GM18861 (cell line): ENCODE measurements around the gene FAM229A.

Source experiments
- ATAC-seq: cut with Tn5 transposase; IDR thresholded peaks from one replicate; pipeline ENCODE4 v1.9.1; 2021; ENCODE audit not compliant: unreplicated experiment

Gene FAM229A

GRCh38 chr1:32332290-32333079 lies 29.8 kb downstream of the FAM229A start:
- no peak for ATAC-seq

GRCh38 chr1:32331549-32331948 lies 30.7 kb downstream of the FAM229A start:
- no peak for ATAC-seq

GRCh38 chr1:32330558-32331151 lies 31.6 kb downstream of the FAM229A start:
- ATAC-seq, result no peak

GRCh38 chr1:32329931-32330466 lies 32.3 kb downstream of the FAM229A start:
- no peak for ATAC-seq

GRCh38 chr1:32327204-32327603 lies 35.1 kb downstream of the FAM229A start:
- no peak for ATAC-seq

- no peak for ATAC-seq
Observed at GRCh38 chr1:32321712-32322291, 40.5 kb downstream of the FAM229A start.

- no peak for ATAC-seq
Observed at GRCh38 chr1:32318127-32318869, 44.0 kb downstream of the FAM229A start.

- ATAC-seq, result no peak
Observed at GRCh38 chr1:32316903-32317277, 45.4 kb downstream of the FAM229A start.

- ATAC-seq, result no peak
Observed at GRCh38 chr1:32311709-32312393, 50.4 kb downstream of the FAM229A start.
